ENCODE data around the gene CDH20.
"Not testable (repeated sequence)": the region's sequence is repeated elsewhere in the genome, so short reads cannot be mapped to it uniquely, and the experiment has no call there.

The CDH20 gene

GRCh38 chr18:61350578-61350977 is 17.3 kb downstream of the CDH20 start:
- DNase-seq = no peak

- no peak for DNase-seq
Observed at GRCh38 chr18:61352059-61352458, 18.8 kb downstream of the CDH20 start.

- no peak for DNase-seq
Observed at GRCh38 chr18:61352611-61353010, 19.4 kb downstream of the CDH20 start.

- DNase-seq = no peak
Observed at GRCh38 chr18:61360404-61361383, 27.5 kb downstream of the CDH20 start.

GRCh38 chr18:61362511-61362910 is 29.3 kb downstream of the CDH20 start:
- no peak for DNase-seq

GRCh38 chr18:61364953-61365352 is 31.7 kb downstream of the CDH20 start:
- no peak for DNase-seq

- DNase-seq = no peak
Observed at GRCh38 chr18:61368001-61368400, 34.8 kb downstream of the CDH20 start.

- not testable (repeated sequence) for DNase-seq
Observed at GRCh38 chr18:61369671-61370070, 36.4 kb downstream of the CDH20 start.

GRCh38 chr18:61371111-61371510 is 37.9 kb downstream of the CDH20 start:
- DNase-seq = no peak

GRCh38 chr18:61379827-61380226 is 46.6 kb downstream of the CDH20 start:
- no peak for DNase-seq

GRCh38 chr18:61388010-61388409 is 54.8 kb downstream of the CDH20 start:
- DNase-seq = no peak

GRCh38 chr18:61394983-61395382 is 61.8 kb downstream of the CDH20 start:
- no peak for DNase-seq

- no peak for DNase-seq
Observed at GRCh38 chr18:61397222-61397621, 64.0 kb downstream of the CDH20 start.

GRCh38 chr18:61398961-61399705 is 65.9 kb downstream of the CDH20 start:
- DNase-seq = no peak

- no peak for DNase-seq
Observed at GRCh38 chr18:61400016-61400635, 66.9 kb downstream of the CDH20 start.

GRCh38 chr18:61400716-61401115 is 67.5 kb downstream of the CDH20 start:
- no peak for DNase-seq

GRCh38 chr18:61402726-61403125 is 69.5 kb downstream of the CDH20 start:
- DNase-seq = no peak

- no peak for DNase-seq
Observed at GRCh38 chr18:61413396-61413795, 80.2 kb downstream of the CDH20 start.

- DNase-seq = no peak
Observed at GRCh38 chr18:61414086-61414485, 80.9 kb downstream of the CDH20 start.

- no peak for DNase-seq
Observed at GRCh38 chr18:61419763-61420162, 86.5 kb downstream of the CDH20 start.

GRCh38 chr18:61420218-61420885 is 87.1 kb downstream of the CDH20 start:
- DNase-seq = no peak

GRCh38 chr18:61426492-61427053 is 93.3 kb downstream of the CDH20 start:
- no peak for DNase-seq

GRCh38 chr18:61428266-61428665 is 95.0 kb downstream of the CDH20 start:
- no peak for DNase-seq
